ENCODE measurements around the gene DOCK1. TPM values are rescaled to one million over a fixed set of nuclear protein-coding genes. Genes with fewer than 3 reads are reported as not detected.

The DOCK1 gene
- total RNA-seq, 2 donors from 2014 or later, result 46.4 to 49.0 TPM

DNA sequence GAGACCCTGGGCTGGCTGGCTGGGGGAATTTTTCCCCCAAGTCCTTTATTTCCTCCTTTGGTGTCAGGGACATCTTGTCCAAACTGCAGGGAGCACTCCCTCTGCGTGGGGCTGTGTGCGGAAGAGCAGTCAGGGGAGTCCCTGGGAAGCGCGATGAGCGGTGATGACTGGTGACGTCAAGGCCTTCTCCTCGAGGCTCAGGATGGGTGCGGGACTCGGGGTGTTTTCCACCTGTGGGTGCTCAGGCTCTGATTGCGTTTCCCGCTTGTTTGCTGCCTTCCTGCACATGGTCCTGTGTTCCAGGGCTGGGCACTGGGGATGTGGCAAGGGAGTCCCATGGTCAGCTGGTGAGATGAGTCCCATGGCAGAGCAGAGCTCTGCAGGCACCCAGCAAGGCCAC is 101.2 kb downstream of the DOCK1 start:
- no peaks in the 10 kb centered on the region for H3K9me3 ChIP-seq
- no peaks in the 10 kb centered on the region for H3K27me3 ChIP-seq
- no peaks in the 10 kb centered on the region for H3K36me3 ChIP-seq
- no peak for DNase-seq
- H3K4me3 ChIP-seq, result no peak overlapping the region
- H3K4me1 ChIP-seq, result no peaks in the 10 kb centered on the region
- intact Hi-C loops (cut with DNase I), result no loop called here
- TF ChIP-seq, protein P1, sequence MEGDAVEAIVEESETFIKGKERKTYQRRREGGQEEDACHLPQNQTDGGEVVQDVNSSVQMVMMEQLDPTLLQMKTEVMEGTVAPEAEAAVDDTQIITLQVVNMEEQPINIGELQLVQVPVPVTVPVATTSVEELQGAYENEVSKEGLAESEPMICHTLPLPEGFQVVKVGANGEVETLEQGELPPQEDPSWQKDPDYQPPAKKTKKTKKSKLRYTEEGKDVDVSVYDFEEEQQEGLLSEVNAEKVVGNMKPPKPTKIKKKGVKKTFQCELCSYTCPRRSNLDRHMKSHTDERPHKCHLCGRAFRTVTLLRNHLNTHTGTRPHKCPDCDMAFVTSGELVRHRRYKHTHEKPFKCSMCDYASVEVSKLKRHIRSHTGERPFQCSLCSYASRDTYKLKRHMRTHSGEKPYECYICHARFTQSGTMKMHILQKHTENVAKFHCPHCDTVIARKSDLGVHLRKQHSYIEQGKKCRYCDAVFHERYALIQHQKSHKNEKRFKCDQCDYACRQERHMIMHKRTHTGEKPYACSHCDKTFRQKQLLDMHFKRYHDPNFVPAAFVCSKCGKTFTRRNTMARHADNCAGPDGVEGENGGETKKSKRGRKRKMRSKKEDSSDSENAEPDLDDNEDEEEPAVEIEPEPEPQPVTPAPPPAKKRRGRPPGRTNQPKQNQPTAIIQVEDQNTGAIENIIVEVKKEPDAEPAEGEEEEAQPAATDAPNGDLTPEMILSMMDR (IDR thresholded peaks at IDR 0.05), result no peak
- H3K27ac ChIP-seq, result no peak overlapping the region
- H3K9ac ChIP-seq (ENCODE audit: low read depth in 2 of 2, low read length in 2 of 2), result no peak overlapping the region

- Histone ChIP-seq H3K9ac (ENCODE audit: low read depth in 2 of 2, low read length in 2 of 2) (no peak overlapping the region), H3K27ac (no peak overlapping the region), H3K36me3 (no peaks in the 10 kb centered on the region), H3K4me3 (no peak overlapping the region), H3K27me3 (no peaks in the 10 kb centered on the region), H3K4me1 (peaks cover 9% of the 10 kb centered on the region), H3K9me3 (no peaks in the 10 kb centered on the region)
- TF ChIP-seq, protein P1 (IDR thresholded peaks at IDR 0.05), result no peak
- no peak for DNase-seq
- intact Hi-C loops (cut with DNase I), result no loop called here
These were observed 104.1 kb downstream of the DOCK1 start for GRCh38 chr10:127009366-127009765.

GRCh38 chr10:127011174-127011573 is 105.9 kb downstream of the DOCK1 start:
- Histone ChIP-seq H3K9ac (ENCODE audit: low read depth in 2 of 2, low read length in 2 of 2) (no peak overlapping the region), H3K4me1 (peaks cover 9% of the 10 kb centered on the region), H3K27me3 (no peaks in the 10 kb centered on the region), H3K9me3 (no peaks in the 10 kb centered on the region), H3K27ac (no peak overlapping the region), H3K36me3 (no peaks in the 10 kb centered on the region), H3K4me3 (no peak overlapping the region)
- intact Hi-C loops (cut with DNase I), result no loop called here
- DNase-seq, result no peak
- TF ChIP-seq, protein P1 (IDR thresholded peaks at IDR 0.05), result no peak

DNA sequence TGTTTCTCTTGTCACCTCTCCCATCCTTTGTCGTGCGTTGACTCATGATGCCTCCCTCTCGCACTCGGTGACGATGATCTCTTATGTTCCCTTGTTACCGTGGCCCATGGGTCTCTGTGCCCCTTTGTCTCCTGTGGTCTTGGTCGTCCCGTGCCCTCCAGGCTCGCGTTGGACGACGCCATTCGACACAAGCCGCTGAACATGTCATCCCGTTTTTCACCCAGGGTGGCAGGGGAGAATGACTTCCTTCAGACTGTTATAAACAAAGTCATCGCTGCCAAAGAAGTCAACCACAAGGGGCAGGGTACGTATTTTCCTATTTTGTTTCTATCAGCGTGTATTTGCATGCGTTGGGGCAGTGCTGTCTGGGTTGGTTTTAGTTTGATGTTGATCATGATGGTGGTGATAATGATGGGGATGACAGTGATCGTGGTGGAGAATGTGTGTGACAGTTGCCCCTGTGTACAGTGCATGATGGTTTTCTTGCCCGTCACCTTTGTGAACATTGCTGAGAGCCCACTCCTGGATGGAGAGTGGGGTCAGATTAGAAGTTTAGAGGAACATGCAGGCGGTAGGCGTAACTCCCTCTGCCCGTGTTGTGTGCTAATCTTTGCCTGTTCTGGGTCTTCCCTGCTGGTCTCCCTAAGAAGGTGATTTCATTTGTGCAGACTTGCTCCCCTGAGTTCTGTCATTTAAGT is 107.0 kb downstream of the DOCK1 start:
- H3K27ac ChIP-seq, result peak overlapping the region; percentile 93
- H3K27me3 ChIP-seq, result no peaks in the 10 kb centered on the region
- H3K36me3 ChIP-seq, result no peaks in the 10 kb centered on the region
- peaks cover 9% of the 10 kb centered on the region for H3K4me1 ChIP-seq
- peak overlapping the region in 1 of 2 donors; percentile 52 for H3K9ac ChIP-seq (ENCODE audit: low read depth in 2 of 2, low read length in 2 of 2)
- no peak overlapping the region for H3K4me3 ChIP-seq
- TF ChIP-seq, protein P1 (IDR thresholded peaks at IDR 0.05), result no peak
- DNase-seq, result no peak
- no peaks in the 10 kb centered on the region for H3K9me3 ChIP-seq
- intact Hi-C loops (cut with DNase I), result no loop called here

DNA sequence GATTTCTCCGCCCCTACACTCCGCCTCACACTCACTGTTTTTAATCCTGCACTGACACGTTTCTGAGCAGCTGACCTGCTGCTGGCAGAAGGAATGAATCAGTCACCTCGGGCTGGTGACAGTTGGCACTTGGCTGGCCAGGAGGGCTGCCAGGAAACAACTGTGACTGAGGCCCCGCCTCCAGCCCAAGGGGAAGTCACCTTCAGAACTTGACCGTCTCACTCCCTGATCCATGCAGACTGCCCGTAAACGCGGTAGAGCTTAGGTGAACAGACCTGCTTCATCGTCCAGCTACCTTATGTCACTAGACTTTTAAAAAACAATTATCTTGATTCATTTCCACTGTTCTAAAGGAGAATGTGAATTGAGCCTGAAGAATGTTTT is 107.5 kb downstream of the DOCK1 start:
- peak overlapping the region; percentile 14 to 55 for H3K9ac ChIP-seq (ENCODE audit: low read depth in 2 of 2, low read length in 2 of 2)
- no peak overlapping the region for H3K4me3 ChIP-seq
- H3K27me3 ChIP-seq, result no peaks in the 10 kb centered on the region
- intact Hi-C loops (cut with DNase I), result no loop called here
- DNase-seq, result peak; percentile 92
- H3K27ac ChIP-seq, result peak overlapping the region; percentile 93
- peaks cover 9% of the 10 kb centered on the region for H3K4me1 ChIP-seq
- H3K9me3 ChIP-seq, result no peaks in the 10 kb centered on the region
- TF ChIP-seq, protein P1 (IDR thresholded peaks at IDR 0.05), result no peak
- no peaks in the 10 kb centered on the region for H3K36me3 ChIP-seq

Data from colonic mucosa (tissue), 4 donors.